SU-DHL-6 (cell line): ENCODE measurements around the gene CCDC63.

ENCODE experiments used
- H2AFZ ChIP-seq: fragments of 200-600 bp; sonication (generic); 2 replicates; pipeline ENCODE4 v1.6.1; 2014; ENCODE audit warnings: low read depth, mild to moderate bottlenecking, moderate library complexity, mixed read lengths, antibody characterized with exemption, low read length; ENCODE audit not compliant: severe bottlenecking
- H3F3A ChIP-seq: fragments of 200-600 bp; shearing (Covaris generic); 2 replicates; pipeline ENCODE4 v1.6.0; 2016; ENCODE audit warnings: antibody characterized with exemption, mild to moderate bottlenecking; ENCODE audit not compliant: insufficient read depth
- H3K27ac ChIP-seq: fragments of 200-600 bp; sonication (generic); 2 replicates; pipeline ENCODE4 v1.5.1; 2016; ENCODE audit warnings: low read depth, mild to moderate bottlenecking, low read length, moderate library complexity, mixed read lengths
- H3K27me3 ChIP-seq: fragments of 200-600 bp; sonication (generic), shearing (Covaris generic); 2 replicates; pipeline ENCODE4 v1.6.0; 2014; ENCODE audit warnings: mild to moderate bottlenecking, low read length
- H3K36me3 ChIP-seq: fragments of 200-600 bp; sonication (generic); 2 replicates; pipeline ENCODE4 v1.6.1; 2014; ENCODE audit warnings: mild to moderate bottlenecking, low read length, mixed read lengths
- H3K4me2 ChIP-seq: fragments of 300-600, 200-600 bp; shearing (Covaris generic), sonication (generic); 2 replicates; pipeline ENCODE4 v1.6.0; 2014; ENCODE audit warnings: low read length, low read depth, mild to moderate bottlenecking; ENCODE audit not compliant: poor library complexity, severe bottlenecking
- H3K4me3 ChIP-seq: fragments of 200-600 bp; sonication (generic); 2 replicates; pipeline ENCODE4 v1.5.1; 2014; ENCODE audit warnings: antibody characterized with exemption, low read length, mild to moderate bottlenecking, mixed read lengths; ENCODE audit not compliant: insufficient read depth, poor library complexity, severe bottlenecking
- H3K79me2 ChIP-seq: fragments of 200-600 bp; sonication (generic); 2 replicates; pipeline ENCODE4 v1.6.1; 2014; ENCODE audit warnings: mild to moderate bottlenecking, low read length, moderate library complexity; ENCODE audit not compliant: insufficient read depth
- H3K9ac ChIP-seq: fragments of 200-600 bp; sonication (generic); 2 replicates; pipeline ENCODE4 v1.7.0; 2014; ENCODE audit warnings: mild to moderate bottlenecking, low read length
- H3K9me2 ChIP-seq: fragments of 200-600 bp; sonication (generic); replicated peaks from 2 replicates; pipeline ENCODE4 v1.6.1; 2014; ENCODE audit warnings: low read length; ENCODE audit not compliant: insufficient read depth
- H3K9me3 ChIP-seq: fragments of 200-600 bp; sonication (generic); 2 replicates; pipeline ENCODE4 v1.6.1; 2014; ENCODE audit warnings: low read length, mixed read lengths; ENCODE audit not compliant: insufficient read depth
- H4K20me1 ChIP-seq: fragments of 200-600 bp; sonication (generic); 2 replicates; pipeline ENCODE4 v1.6.1; 2014; ENCODE audit warnings: low read depth, mild to moderate bottlenecking, antibody characterized with exemption, low read length, moderate library complexity, mixed read lengths
- EZH2phosphoT487 ChIP-seq: fragments of 200-600 bp; sonication (generic), shearing (Covaris generic); conservative IDR thresholded peaks from 2 replicates; pipeline ENCODE4 v1.6.1; 2018; ENCODE audit warnings: mild to moderate bottlenecking, antibody characterized with exemption, low read length, moderate library complexity, mixed read lengths
- TF ChIP-seq, protein P1 (sequence below): fragments of 200-600 bp; sonication (generic); IDR thresholded peaks from one replicate; pipeline ENCODE4 v1.5.1; 2017; ENCODE audit warnings: antibody characterized with exemption, mild to moderate bottlenecking, low read length, moderate library complexity; ENCODE audit not compliant: insufficient read depth, poor library complexity, severe bottlenecking

The CCDC63 gene

DNA sequence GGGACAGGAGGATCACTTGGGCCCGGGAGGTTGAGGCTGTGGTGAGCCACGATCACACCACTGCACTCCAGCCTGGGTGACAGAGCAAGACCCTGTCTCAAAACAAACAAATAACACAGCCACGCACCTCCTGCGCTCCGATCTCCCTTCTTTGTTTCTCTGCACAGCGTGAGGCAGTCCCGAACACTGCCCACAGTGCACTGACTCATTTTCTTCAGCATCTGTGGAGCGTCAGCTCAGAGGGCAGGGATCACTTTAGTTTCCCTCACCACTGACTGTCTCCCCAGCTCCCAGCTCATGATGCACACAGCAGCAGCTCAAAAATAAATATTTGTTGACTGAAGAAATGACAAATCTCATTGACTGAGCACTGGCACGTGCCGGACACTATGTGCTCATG, 74.5 kb downstream of the CCDC63 start:
- Histone ChIP-seq H3K27ac (no peak overlapping the region), H4K20me1 (no peaks in the 10 kb centered on the region), H3F3A (no peaks in the 10 kb centered on the region), H3K4me3 (no peak overlapping the region), H3K9me2 (no peaks in the 10 kb centered on the region), H3K4me2 (no peak overlapping the region), H3K9ac (no peak overlapping the region), H2AFZ (no peak overlapping the region), H3K79me2 (no peaks in the 10 kb centered on the region), H3K27me3 (no peaks in the 10 kb centered on the region), H3K36me3 (no peaks in the 10 kb centered on the region), H3K9me3 (no peaks in the 10 kb centered on the region)
- TF ChIP-seq, protein P1, sequence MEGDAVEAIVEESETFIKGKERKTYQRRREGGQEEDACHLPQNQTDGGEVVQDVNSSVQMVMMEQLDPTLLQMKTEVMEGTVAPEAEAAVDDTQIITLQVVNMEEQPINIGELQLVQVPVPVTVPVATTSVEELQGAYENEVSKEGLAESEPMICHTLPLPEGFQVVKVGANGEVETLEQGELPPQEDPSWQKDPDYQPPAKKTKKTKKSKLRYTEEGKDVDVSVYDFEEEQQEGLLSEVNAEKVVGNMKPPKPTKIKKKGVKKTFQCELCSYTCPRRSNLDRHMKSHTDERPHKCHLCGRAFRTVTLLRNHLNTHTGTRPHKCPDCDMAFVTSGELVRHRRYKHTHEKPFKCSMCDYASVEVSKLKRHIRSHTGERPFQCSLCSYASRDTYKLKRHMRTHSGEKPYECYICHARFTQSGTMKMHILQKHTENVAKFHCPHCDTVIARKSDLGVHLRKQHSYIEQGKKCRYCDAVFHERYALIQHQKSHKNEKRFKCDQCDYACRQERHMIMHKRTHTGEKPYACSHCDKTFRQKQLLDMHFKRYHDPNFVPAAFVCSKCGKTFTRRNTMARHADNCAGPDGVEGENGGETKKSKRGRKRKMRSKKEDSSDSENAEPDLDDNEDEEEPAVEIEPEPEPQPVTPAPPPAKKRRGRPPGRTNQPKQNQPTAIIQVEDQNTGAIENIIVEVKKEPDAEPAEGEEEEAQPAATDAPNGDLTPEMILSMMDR = no peak
- no peak for TF ChIP-seq EZH2phosphoT487

DNA sequence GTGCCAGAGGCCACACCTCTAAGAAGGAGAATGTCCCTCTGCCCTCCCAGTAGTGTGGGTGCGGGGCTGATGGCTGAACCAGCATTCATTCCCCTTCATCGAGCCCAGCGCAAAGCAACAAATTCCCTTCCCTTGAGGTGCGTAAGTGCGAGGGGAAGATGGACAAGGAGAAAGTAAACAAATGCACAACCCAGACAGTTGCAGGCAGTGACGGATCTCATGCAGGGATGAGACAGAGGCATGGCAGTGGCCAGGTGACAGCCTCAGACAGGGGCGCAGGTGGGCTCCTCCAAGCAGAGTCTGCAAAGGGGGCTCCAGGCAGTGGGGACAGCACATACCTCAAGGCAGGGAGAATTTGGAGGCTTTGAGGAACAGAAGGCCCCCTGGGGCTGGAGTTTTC, 75.9 kb downstream of the CCDC63 start:
- Histone ChIP-seq H3K9me3 (no peaks in the 10 kb centered on the region), H3K36me3 (no peaks in the 10 kb centered on the region), H3K4me3 (no peak overlapping the region), H3K27me3 (no peaks in the 10 kb centered on the region), H4K20me1 (no peaks in the 10 kb centered on the region), H3F3A (no peaks in the 10 kb centered on the region), H3K4me2 (no peak overlapping the region), H2AFZ (no peak overlapping the region), H3K79me2 (no peaks in the 10 kb centered on the region), H3K9ac (no peak overlapping the region), H3K27ac (no peak overlapping the region), H3K9me2 (no peaks in the 10 kb centered on the region)
- no peak for TF ChIP-seq EZH2phosphoT487

DNA sequence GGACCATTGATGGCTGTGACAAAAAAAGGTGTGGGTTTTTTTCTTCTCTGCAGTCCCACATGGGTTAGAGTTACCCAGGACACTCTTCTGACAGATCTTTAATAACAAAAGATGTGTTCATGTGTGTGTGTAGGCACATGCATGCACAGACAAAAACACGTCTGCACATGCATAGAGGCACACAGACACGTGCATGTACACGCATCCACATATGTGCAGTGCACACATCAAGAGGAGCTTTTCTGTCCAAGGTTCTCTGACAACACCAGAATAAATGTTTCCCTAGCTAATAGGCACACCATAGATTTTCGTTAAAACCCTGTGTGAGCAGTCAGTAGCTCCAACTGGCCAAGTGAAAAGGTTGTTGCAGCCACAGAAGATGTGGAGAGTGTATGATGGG, 76.4 kb downstream of the CCDC63 start:
- Histone ChIP-seq H3K27me3 (no peaks in the 10 kb centered on the region), H4K20me1 (no peaks in the 10 kb centered on the region), H3K9me3 (no peaks in the 10 kb centered on the region), H2AFZ (no peak overlapping the region), H3K4me3 (no peak overlapping the region), H3K36me3 (no peaks in the 10 kb centered on the region), H3K4me2 (no peak overlapping the region), H3K9ac (no peak overlapping the region), H3K79me2 (no peaks in the 10 kb centered on the region), H3F3A (no peaks in the 10 kb centered on the region), H3K27ac (no peak overlapping the region), H3K9me2 (no peaks in the 10 kb centered on the region)
- TF ChIP-seq EZH2phosphoT487 = no peak
- TF ChIP-seq, protein P1 = no peak

DNA sequence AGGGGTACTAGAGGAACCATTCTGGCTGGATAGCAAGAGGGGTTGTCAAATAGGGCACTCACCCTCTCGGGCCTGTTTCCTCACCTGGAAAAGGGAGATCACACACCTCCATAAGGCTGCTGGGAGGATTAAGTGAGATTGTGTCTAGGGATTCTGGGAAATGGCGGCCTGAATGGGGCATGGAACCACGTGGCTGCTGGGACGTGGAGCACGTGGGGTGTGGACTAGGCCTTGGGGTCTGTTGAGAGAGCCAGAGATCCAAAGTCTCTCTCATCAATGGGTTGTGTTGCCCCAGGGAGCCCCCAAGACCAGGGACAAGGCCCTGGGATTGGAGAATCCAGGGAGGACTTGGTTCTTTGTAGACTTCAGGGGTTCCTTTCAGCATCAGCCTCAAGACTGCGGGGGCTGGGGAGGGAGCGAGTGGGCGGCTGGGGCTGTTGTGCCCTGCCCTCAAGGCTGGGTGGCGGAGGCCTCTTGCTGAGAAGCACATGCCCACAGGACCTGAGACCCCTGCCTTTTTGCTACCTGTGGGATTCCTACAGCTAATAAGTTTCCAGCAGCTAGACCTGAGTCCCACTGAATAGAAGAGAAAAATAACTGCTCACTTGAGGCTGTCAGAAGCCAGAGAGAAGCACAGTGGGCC, 77.0 kb downstream of the CCDC63 start:
- Histone ChIP-seq H3K27me3 (no peaks in the 10 kb centered on the region), H3F3A (no peaks in the 10 kb centered on the region), H3K4me3 (no peak overlapping the region), H3K4me2 (no peak overlapping the region), H3K9me3 (no peaks in the 10 kb centered on the region), H3K79me2 (no peaks in the 10 kb centered on the region), H3K9me2 (no peaks in the 10 kb centered on the region), H2AFZ (no peak overlapping the region), H3K27ac (no peak overlapping the region), H3K36me3 (no peaks in the 10 kb centered on the region), H3K9ac (no peak overlapping the region), H4K20me1 (no peaks in the 10 kb centered on the region)
- TF ChIP-seq, protein P1 = no peak
- no peak for TF ChIP-seq EZH2phosphoT487
